ENCODE data around the gene ZFAND2A. TPM values are rescaled to one million over a fixed set of nuclear protein-coding genes. Genes with fewer than 3 reads are reported as not detected.
A peak's percentile ranks its signal among the peaks of the same experiment; 100 is the strongest.

ZFAND2A gene
- total RNA-seq, 1 donor from 2014 or later: 6.6 TPM

DNA sequence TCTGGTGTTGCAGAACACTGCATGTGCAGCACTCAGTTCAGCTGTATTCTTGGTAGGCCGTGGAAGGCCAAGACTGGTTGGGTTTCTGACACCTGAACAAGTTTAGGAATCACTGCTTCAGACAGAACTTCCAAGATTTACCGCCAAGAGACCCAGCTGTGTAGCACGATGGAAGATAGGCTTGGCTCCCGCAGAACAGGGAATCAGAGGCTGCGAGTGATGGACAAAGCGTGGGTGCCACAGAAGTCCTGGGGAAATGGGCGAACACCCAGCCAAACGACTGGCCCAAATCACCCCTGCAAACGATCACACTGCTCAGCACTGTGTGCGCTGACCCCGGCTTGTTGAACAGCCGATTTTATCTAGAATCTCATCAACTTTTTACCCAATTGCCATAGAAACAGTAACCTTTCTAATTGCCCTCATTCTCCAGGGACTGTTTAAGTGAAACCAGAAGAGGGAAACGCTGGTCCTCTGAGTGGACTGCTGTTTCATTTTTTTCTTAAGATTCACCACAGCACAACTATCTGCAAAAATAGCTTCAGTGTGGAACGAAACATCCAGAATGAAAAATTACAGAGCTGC lies 17.9 kb downstream of the ZFAND2A start:
- no peak overlapping the region for H3K27ac ChIP-seq (replicated peaks)
- intact Hi-C loops (cut with micrococcal nuclease): no loop called here
- no peak for DNase-seq

DNA sequence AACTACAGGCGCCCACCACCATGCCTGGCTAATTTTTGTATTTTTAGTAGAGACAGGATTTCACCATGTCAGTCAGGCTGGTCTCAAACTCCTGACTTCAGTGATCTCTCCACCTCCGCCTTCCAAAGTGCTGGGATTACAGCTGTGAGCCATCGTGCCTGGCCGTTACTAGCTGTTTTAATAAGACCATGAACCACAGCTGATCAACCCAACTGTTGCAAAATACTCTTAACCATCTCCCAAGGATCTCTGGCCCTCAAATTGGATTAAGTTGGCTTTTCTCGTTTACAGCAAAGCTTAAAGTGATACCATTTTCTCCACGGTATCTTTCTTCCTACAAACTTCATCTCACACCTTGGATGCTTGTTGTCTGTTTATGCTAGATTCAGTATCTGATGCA lies 18.3 kb downstream of the ZFAND2A start:
- Histone ChIP-seq H3K36me3 (no peaks in the 10 kb centered on the region), H3K27me3 (ENCODE audit: low read depth) (no peaks in the 10 kb centered on the region), H3K4me3 (no peak overlapping the region), H3K27ac (replicated peaks) (no peak overlapping the region), H3K4me1 (peaks cover 29% of the 10 kb centered on the region), H3K9me3 (replicated peaks) (no peaks in the 10 kb centered on the region)
- TF ChIP-seq, protein P1, sequence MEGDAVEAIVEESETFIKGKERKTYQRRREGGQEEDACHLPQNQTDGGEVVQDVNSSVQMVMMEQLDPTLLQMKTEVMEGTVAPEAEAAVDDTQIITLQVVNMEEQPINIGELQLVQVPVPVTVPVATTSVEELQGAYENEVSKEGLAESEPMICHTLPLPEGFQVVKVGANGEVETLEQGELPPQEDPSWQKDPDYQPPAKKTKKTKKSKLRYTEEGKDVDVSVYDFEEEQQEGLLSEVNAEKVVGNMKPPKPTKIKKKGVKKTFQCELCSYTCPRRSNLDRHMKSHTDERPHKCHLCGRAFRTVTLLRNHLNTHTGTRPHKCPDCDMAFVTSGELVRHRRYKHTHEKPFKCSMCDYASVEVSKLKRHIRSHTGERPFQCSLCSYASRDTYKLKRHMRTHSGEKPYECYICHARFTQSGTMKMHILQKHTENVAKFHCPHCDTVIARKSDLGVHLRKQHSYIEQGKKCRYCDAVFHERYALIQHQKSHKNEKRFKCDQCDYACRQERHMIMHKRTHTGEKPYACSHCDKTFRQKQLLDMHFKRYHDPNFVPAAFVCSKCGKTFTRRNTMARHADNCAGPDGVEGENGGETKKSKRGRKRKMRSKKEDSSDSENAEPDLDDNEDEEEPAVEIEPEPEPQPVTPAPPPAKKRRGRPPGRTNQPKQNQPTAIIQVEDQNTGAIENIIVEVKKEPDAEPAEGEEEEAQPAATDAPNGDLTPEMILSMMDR (IDR thresholded peaks at IDR 0.05; ENCODE audit: borderline replicate concordance): no peak
- DNase-seq: no peak
- intact Hi-C loops (cut with micrococcal nuclease): no loop called here

More for the DNA sequence above, 17.9 kb downstream of the ZFAND2A start:
- TF ChIP-seq, protein P1 (IDR thresholded peaks at IDR 0.05; ENCODE audit: borderline replicate concordance): no peak
- no peak overlapping the region for H3K4me3 ChIP-seq
- no peaks in the 10 kb centered on the region for H3K36me3 ChIP-seq
- H3K27me3 ChIP-seq (ENCODE audit: low read depth): no peaks in the 10 kb centered on the region
- no peaks in the 10 kb centered on the region for H3K9me3 ChIP-seq (replicated peaks)
- H3K4me1 ChIP-seq: peaks cover 24% of the 10 kb centered on the region

DNA sequence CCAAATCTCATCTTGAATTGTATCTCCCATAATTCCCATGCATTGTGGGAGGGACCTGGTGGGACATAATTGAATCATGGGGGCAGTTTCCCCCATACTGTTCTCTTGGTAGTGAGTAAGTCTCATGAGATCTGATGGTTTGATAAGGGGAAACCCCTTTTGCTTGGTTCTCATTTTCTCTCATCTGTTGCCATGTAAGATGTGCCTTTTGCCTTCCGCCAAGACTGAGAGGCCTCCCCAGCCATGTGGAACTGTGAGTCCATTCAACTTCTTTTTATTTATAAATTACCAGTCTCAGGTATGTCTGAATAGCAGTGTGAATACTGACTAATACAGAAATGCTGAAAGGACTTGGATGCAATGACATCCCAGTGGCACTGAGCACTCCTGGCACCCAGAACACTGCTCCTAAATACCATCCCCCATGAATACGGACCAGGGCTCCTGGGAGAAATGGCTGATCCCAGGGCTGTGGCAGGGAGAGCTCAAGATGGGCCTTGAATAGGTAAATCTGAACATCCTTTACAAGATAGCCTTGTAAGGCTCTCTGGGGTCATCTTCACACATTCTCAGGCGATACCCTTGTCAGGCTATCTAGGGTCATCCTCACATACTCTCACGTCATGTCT lies 19.4 kb downstream of the ZFAND2A start:
- TF ChIP-seq, protein P1 (IDR thresholded peaks at IDR 0.05; ENCODE audit: borderline replicate concordance): no peak
- intact Hi-C loops (cut with micrococcal nuclease): no loop called here
- Histone ChIP-seq H3K27me3 (ENCODE audit: low read depth) (no peaks in the 10 kb centered on the region), H3K4me1 (peaks cover 31% of the 10 kb centered on the region), H3K4me3 (no peak overlapping the region), H3K9me3 (replicated peaks) (no peaks in the 10 kb centered on the region), H3K36me3 (no peaks in the 10 kb centered on the region), H3K27ac (replicated peaks) (no peak overlapping the region)
- no peak for DNase-seq

DNA sequence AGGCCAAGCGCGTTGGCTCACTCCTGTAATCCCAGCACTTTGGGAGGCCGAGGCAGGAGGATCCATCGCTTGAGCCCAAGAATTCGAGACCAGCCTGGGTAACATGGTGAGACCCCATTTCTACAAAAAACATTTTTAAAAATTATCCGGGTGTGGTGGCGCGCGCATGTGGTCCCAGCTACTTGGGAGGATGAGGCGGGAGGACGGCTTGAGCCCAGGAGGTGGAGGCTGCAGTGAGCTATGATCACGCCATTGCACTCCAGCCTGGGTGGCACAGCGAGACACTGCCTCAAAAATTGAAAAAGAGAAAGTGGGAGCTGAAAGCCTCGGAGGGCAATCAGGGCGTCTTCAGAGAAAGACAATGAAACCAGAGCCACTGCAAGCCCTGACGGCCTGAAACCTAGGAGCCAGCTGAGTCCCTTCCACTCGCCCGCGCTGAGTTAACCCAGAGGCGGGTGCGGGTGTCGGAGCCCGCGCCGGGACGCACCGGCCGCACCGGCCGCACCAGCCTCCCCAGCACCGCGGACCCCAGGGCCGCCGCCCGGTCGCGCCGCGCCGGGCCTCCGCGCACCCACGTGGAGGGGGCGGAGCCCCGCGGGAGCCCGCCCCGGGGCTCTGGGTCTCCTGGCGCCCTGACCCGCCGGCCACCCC lies 22.4 kb downstream of the ZFAND2A start:
- peak overlapping the region; percentile 81 for H3K4me3 ChIP-seq
- peaks cover 26% of the 10 kb centered on the region for H3K4me1 ChIP-seq
- no peak for DNase-seq
- no peaks in the 10 kb centered on the region for H3K36me3 ChIP-seq
- H3K27ac ChIP-seq (replicated peaks): peak overlapping the region; percentile 83
- no peaks in the 10 kb centered on the region for H3K9me3 ChIP-seq (replicated peaks)
- no peaks in the 10 kb centered on the region for H3K27me3 ChIP-seq (ENCODE audit: low read depth)
- intact Hi-C loops (cut with micrococcal nuclease): no loop called here
- TF ChIP-seq, protein P1 (IDR thresholded peaks at IDR 0.05; ENCODE audit: borderline replicate concordance): no peak

DNA sequence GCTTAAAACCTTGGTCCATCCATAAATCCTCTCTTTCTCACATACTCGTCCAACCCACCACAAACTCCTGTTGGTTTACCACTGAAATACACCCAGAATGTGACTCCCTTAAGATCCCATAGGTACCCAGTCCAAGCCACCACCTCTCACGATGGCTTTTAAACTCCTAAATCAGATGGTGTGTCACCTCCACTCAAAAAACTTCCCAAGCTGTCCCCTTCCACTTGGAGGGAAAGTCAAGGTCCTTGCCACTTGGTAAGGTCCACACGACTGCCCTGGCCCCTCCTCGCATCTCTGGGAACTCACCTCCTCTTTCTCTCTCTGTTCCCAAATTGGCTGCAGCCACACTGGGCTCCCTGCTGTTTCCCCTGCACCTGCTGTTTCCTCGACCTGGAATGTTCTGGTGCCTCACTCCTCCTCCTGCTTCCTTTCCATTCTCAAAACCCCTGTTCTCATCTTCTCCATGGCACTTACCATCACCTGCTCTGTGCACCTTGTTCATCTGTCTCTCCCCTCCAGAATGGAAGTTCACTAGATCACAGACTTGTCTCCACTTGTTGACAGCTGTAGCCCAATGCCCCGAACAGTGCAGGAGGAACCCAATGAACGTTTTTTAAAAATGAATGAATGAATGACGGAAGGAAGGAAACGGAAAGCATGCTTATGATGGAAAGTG lies 23.0 kb downstream of the ZFAND2A start:
- Histone ChIP-seq H3K27me3 (ENCODE audit: low read depth) (no peaks in the 10 kb centered on the region), H3K9me3 (replicated peaks) (peaks cover 5% of the 10 kb centered on the region), H3K36me3 (peaks cover 5% of the 10 kb centered on the region), H3K27ac (replicated peaks) (no peak overlapping the region), H3K4me1 (peaks cover 26% of the 10 kb centered on the region), H3K4me3 (peak overlapping the region; percentile 81)
- TF ChIP-seq, protein P1 (IDR thresholded peaks at IDR 0.05; ENCODE audit: borderline replicate concordance): no peak
- intact Hi-C loops (cut with micrococcal nuclease): no loop called here
- no peak for DNase-seq
